SKM-1 (cell line): ENCODE data around the gene NFAT5.
"Not testable (repeated sequence)": the region's sequence is repeated elsewhere in the genome, so short reads cannot be mapped to it uniquely, and the experiment has no call there.

ENCODE experiments used
- DNase-seq: peaks from one replicate; lab custom pipeline; 2025; ENCODE audit not compliant: unreplicated experiment; lab: John Stamatoyannopoulos, UW

NFAT5 gene, protein sequence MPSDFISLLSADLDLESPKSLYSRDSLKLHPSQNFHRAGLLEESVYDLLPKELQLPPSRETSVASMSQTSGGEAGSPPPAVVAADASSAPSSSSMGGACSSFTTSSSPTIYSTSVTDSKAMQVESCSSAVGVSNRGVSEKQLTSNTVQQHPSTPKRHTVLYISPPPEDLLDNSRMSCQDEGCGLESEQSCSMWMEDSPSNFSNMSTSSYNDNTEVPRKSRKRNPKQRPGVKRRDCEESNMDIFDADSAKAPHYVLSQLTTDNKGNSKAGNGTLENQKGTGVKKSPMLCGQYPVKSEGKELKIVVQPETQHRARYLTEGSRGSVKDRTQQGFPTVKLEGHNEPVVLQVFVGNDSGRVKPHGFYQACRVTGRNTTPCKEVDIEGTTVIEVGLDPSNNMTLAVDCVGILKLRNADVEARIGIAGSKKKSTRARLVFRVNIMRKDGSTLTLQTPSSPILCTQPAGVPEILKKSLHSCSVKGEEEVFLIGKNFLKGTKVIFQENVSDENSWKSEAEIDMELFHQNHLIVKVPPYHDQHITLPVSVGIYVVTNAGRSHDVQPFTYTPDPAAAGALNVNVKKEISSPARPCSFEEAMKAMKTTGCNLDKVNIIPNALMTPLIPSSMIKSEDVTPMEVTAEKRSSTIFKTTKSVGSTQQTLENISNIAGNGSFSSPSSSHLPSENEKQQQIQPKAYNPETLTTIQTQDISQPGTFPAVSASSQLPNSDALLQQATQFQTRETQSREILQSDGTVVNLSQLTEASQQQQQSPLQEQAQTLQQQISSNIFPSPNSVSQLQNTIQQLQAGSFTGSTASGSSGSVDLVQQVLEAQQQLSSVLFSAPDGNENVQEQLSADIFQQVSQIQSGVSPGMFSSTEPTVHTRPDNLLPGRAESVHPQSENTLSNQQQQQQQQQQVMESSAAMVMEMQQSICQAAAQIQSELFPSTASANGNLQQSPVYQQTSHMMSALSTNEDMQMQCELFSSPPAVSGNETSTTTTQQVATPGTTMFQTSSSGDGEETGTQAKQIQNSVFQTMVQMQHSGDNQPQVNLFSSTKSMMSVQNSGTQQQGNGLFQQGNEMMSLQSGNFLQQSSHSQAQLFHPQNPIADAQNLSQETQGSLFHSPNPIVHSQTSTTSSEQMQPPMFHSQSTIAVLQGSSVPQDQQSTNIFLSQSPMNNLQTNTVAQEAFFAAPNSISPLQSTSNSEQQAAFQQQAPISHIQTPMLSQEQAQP (N-terminal part only)

DNA sequence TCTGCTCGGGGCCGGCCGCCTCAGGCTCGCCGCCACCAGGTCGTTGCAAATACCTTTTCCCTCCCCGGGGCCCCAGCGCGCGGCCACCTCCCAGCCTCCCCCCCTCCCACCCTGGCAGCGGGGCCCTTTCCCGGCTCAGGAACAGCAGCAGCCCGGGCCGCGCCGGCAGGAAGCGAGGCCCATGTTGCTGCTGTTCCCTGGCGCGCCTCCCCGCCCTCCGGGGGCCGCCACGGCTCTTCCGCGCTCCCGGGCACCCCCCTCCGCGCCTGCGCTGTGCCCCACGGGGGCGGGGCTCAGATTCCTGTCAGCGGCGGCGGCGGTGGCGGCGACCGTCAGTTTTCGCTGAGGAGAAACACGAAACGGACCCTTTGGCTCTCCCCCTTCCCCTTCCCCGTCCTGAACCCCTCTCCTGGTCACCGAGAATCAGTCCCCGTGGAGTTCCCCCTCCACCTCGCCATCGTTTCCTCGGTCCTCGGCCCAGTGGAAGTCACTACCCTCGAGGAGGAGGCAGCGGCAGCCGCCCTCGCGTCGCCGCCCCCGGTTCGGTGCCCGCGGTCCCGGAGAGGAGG lies at the start of gene NFAT5:
NFAT5 (plus strand) TSS at position 296 of the 569 bp plus-strand sequence. CDS start 336 bp downstream, outside the sequence.
- DNase-seq = peak; percentile 89

DNA sequence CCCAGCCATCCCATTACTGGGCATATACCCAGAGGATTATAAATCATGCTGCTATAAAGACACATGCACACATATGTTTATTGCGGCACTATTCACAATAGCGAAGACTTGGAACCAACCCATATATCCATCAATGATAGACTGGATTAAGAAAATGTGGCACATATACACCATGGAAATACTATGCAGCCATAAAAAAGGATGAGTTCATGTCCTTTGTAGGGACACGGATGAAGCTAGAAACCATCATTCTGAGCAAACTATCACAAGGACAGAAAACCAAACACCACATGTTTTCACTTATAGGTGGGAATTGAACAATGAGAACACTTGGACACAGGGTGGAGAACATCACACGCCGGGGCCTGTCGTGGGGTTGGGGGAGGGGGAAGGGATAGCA lies 47.9 kb upstream of the NFAT5 start:
- not testable (repeated sequence) for DNase-seq

DNA sequence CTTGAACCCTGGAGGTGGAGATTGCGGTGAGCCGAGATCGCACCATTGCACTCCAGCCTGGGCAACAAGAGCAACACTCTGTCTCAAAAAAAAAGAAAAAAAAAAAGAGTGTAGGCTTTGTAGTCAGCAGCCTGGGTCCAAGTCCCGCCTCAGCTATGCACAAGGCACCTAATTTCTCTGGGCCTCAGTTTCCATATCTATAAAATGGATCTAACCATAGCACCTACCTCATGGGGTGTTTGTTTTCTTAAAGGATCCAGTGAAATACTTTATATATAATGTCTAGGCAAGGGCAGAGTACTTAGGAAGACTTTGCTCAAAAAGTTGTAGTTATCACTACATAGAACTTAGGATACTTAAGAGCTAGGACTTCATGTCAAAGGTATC lies 45.4 kb upstream of the NFAT5 start:
- DNase-seq = no peak

DNA sequence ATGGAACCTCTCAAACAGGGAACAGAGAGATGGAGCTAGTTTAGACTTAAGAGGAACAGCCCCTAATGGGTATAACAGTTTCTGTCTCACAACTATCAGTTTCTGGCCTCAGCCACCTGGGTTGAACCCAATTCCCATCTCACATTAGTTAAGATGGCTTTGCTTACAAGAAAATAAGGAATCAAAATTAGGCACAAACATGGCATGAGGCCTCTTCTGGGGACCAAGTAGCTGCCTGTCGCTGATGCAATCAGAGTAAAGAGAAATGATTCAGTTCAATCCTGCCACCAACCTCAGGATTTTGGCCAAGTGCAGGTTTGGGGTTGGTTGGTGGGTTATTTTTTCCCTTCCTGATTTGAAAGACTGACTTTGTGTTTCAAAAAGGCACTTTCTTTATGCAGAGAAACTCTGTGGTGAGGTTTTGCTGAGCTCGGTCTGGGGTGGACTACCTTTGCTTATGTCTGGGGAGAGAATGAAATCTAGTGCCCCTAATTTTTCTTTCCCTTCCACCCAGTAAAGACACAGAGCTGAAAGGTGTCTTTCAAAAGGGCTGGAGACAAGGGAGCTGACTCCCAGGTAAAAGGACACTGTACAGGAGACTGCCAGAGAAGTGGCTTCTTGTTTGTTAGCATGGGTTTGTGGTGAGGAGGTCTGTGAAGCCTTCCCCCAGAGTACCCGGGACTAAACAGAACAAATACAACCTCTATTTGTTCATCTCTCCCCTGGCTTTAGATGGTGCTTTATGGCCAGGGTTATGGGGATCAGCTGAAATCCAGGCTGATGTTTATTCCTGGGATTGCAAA lies 44.8 kb upstream of the NFAT5 start:
- DNase-seq = no peak

DNA sequence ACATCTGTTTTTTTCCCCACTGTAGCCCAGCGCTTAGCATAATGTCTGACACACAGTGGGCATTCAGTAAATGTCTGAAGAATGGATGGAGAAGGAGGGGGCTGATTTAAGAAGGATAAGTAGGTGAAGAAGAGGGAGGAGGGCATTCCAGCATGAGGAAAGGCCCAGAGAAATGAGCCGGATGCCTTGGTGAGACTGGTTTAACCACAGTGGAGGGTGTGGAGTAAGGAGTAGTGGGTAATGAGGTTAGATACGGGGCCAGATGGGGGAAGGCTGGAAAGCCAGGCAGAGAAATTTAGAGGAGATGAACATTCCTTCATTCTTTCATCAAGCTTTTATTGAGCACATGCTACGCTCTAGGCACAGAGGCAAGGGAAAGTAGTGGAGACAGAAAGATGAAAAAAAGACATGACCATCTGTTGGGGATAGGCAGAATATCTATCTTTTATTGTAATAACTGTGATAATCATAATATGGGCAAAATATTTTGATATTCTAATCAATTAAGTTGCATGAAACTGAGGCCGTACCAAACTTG lies 43.7 kb upstream of the NFAT5 start:
- no peak for DNase-seq

DNA sequence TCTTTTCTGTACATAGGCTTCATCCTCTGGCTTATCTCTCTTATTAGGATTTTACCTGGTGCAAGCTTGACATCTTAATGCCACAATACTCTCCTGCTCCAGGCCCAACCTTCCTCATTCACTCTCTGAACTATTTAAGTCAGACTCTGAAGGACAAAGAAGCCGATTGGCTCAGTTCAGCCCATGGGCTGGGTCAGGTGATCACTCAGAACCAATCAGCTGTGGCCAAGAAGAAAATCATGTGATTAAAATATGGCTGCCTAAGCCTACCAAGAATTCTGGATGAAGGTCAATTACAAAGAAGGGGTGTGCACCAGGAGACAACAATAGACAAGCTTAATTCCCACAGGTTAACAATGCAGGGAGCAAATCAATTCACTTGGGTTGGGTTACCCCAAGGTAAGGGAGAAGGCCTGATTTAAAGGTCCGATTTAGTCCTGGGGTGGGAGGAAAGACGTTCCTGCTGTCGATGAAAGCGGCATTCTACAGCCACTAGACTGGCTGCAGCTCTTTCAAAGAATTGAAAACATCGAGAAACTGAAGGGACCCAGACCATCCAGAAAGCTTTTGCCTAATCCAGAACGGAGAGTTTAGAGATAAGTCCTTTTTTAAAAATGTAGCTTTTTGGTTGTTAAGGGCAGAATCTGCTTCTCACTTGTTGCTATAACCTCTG lies 42.9 kb upstream of the NFAT5 start:
- DNase-seq = no peak

DNA sequence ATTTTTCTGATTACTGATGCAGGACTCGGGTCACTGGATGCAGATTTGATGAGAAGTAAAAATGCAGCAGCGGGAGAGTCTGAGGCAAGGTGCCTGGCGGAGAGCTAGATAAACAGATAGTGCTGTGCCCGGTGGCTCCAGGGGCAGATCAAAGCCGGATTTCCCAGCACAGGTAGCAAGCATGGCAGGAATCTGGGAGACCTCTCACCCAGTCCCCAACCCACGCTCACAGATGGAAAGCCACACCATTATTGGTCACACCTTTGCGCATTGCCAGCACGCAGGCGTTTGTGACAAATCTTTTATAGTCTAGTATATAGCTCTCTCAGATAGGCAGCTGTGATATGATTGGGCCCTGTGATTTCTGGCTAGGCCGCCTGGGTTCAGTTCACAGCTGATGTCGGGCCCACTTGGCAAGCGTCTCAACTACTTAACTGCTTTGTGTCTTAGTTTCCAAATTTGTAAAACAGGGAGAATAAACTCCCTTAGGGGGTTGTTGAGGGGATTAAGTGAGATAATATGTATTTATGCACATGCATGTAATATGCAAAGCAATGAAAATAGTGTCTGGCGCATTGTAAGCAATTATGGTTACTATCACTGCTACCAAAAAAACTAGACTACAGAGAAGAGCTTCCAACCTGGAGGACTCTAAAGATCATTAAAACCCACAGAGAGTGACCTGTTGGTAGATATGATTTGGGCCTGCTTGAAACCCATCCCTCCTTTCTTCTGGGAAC lies 42.0 kb upstream of the NFAT5 start:
- no peak for DNase-seq

DNA sequence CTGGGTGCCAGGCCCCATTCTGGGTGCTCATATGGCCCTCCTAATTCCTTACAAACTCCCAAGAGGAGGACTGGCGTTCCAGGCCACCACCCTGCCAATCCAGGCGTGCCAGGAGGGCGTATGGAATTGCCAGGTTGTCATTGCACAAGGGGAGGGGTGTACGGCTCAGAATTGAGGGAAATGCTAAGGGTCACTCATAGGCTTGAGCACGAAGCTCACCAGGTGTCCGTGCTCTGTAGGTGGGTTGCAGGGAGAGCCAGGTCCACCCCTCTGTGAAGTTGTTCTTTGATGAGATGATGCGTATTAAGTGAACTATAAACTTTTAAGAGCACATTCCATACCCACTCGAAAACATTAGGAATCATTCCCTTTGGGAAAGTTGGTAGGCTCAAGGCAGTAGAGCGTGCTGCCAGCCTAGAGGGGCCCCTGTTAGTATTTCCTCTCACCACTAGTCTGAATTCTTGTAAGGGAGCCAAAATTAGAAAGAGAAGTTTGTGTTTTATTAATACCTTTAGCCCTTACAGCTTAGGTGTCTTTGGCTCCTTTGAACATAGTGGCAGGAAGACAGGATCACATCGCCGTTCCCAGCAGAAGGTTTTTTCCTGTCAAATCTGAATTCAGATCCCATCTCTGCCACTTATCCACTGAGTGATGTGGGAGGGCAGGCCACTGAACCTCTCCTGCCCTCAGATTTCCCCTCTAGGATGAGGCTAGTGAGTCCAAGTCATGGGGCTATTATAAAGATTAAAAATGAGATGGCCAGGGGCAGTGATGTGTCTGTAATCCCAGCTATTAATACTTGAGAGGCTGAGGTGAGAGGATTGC lies 38.7 kb upstream of the NFAT5 start:
- no peak for DNase-seq

DNA sequence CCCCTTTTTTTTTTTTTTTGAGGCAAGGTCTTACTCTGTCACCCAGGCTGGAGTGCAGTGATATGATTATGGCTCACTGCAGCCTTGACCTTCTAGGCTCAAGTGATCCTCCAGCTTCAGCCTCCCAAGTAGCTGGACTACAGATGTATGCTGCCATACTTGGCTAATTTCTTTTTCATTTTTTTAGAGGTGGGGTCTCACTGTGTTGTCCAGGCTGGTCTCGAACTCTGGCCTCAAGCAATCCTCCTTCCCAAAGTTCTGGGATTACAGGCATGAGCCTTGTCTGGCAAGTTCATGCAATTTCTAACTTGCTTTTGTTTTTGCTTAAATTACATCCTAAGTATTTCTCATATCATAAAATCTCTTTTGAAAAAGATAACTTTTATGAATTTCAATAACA lies 33.8 kb upstream of the NFAT5 start:
- DNase-seq = no peak

DNA sequence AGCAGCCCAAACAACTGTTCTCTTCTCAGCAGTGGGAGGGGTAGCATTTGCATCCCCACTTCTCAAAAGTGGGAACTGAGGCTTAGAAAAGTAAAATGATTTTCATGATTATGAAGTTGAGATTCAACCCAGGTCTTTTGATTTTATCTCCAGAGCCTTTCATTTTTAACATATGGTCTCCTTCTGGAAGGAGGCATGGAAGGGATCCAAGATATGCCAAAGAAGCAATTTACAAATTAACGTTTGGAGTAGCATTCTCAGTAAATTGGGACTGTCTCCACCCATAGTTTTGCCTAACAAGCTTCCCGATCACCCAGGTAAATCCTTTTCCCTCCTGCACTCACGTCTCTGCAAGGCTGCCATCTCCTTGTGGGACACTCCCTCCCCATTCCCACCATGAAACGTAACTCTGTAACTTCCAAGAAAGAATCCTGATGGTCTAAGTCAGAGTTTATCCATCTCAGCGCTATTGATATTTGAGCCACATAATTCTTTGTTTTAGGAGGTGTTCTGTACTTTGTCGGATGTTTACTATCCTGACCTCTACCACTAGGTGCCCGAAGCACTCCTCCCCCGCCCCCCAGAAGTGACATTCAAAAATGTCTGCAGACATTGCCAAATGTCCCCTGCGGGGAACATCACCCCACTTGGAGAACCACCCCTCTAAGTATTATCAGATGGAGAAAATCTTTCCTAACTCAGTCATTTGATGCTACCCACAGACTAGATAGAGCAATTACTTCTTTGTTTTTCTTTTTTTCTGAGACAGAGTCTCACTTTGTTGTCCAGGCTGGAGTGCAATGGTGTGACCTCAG lies 32.9 kb upstream of the NFAT5 start:
- no peak for DNase-seq

DNA sequence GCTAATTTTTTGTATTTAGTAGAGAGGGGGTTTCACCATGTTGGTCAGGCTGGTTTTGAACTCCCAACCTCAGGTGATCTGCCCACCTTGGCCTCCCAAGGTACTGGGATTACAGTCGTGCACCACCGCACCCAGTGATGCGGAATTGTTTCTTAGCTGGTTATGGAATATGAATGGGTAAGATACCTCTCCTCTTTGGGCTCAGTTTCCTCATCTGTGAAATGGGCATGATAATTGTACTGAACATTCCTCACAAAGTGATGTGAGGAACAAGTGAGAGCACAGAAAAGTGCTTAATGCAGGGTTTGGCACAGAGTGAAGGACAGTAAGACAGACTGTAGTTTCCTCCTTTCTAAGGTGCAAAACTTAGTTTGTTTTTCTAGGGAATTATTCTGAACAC lies 31.0 kb upstream of the NFAT5 start:
- no peak for DNase-seq

DNA sequence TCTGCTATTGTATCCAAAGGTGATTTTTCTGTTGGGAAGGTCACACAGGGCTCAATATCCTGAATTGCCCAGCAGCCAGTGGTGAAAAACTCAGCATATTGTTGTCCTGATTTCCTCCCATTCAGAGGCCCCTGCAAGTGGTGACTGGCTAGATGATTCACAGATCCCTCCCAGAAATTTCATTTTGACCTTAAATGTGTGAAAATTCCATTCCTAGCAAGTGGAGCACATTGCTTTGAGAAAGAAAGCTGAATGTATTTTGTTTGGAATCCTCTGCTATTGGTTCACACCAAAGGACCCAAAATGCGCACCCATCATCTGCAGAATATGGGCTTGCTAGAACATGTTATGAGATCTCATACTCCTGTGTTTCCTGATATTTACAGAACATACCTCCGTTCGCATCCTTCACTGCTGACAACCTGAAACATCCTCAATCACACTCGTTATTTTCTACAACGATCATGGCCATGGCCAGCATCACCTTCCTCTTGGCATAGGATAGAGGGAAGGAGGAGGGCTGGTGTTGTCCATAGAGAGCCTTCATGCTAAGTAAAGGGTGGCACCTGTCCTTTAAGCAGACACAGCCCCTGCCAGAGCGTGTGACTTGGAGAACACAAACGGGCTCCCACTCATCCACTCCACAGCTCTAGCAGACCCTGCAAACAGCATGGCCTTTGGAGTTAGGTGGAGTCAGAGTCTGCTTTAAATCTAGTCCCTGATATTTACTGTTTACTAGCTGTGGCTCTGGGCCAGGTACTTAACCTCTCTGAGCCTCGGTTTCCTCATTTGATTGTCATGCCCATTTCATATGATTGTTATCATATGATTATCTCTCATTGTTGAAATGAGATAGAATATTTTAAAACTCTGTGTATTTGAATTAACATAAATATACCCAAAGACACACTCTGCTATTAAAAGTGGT lies 30.4 kb upstream of the NFAT5 start:
- no peak for DNase-seq

DNA sequence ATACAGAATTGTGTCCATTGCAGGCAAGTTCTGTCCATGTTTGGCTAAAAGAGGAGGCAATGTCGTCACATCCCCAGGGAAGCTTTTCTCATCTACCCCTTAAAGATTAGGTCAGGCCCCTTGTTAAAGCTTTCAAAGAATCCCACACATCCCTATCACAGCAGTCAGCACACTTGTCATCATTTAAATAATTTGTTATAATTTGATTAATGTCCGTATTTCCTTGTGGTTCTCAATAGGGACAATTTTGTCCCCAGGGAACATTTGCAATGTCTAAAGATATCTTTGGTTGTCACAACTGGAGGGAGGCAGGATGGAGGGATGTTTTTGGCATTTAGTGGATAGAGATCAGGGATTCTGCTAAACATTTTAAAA lies 28.1 kb upstream of the NFAT5 start:
- DNase-seq = no peak

DNA sequence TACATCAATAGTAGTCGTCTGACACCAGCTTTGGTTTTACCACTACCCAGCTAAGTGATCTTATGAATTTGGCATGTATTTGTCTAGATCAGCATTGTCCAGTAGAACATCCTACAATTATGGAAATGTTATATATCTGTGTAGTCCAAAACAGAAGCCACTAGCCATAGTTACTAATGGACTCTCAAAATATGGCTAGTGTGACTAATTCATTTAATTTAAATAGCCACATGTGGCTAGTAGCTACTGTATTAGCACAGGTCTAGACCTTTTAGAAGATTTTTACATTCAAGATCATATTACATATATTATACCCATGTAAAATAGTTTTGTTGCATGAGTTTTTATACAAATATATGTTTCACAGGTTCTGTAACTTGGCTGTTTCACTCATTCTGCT lies 27.0 kb upstream of the NFAT5 start:
- DNase-seq = no peak

DNA sequence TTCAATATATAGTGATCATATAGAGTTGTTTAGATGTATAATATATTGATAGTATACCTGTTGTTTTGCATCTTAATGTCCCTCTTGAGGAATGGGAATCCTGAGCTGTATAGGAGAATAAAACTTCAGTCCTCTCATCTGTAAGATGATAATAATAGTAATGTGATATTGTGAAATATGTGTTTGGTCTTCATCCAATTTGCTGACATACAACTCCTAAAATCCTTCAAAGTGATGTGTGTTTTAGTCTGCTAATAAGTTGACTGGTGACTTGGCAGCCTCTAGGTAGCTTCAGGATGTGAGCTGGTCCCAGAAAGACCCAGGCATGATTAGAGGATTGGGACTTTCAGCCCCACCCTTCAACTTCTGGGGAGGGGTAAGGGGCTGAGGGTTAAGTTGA lies 22.8 kb upstream of the NFAT5 start:
- DNase-seq = no peak

DNA sequence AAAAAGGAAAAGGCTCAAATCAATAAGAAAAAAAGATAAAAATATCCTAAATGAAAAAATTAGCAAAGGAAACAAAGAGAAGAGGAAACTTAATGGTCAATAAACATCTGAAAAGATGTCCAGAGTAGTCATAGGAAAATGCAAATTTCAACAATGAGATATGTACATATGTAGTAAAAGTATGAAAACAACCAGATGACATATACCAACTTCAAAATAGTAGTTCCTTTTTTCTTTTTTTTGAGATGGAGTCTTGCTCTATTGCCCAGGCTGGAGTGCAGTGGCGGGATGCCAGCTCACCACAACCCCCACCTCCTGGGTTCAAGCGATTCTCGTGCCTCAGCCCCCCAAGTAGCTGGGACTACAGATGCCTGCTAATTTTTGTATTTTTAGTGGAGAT lies 21.7 kb upstream of the NFAT5 start:
- DNase-seq = no peak
